DOHH2 (cell line): ENCODE data around the gene ABCC8.

Experiments used
- H3F3A ChIP-seq: fragments of 200-600 bp; sonication (generic), shearing (Covaris generic); 2 replicates; pipeline ENCODE4 v1.6.0; 2016; ENCODE audit warnings: antibody characterized with exemption, mild to moderate bottlenecking; ENCODE audit not compliant: control insufficient read depth, insufficient read depth
- H3K27ac ChIP-seq: fragments of 200-600 bp; sonication (generic); 2 replicates; pipeline ENCODE4 v1.5.1; 2014; ENCODE audit warnings: low read depth, mild to moderate bottlenecking, low read length, moderate library complexity
- H3K27me3 ChIP-seq: fragments of 200-600 bp; sonication (generic); 2 replicates; pipeline ENCODE4 v1.6.1; 2014; ENCODE audit warnings: mild to moderate bottlenecking, low read length, mixed read lengths; ENCODE audit not compliant: control insufficient read depth
- H3K36me3 ChIP-seq: fragments of 200-600 bp; sonication (generic); 2 replicates; pipeline ENCODE4 v1.6.1; 2014; ENCODE audit warnings: mild to moderate bottlenecking, low read length, moderate library complexity, mixed read lengths; ENCODE audit not compliant: control insufficient read depth
- H3K4me1 ChIP-seq: fragments of 200-600 bp; sonication (generic); 2 replicates; pipeline ENCODE4 v1.6.1; 2014; ENCODE audit warnings: mild to moderate bottlenecking, low read length, mixed read lengths; ENCODE audit not compliant: control insufficient read depth
- H3K4me2 ChIP-seq: fragments of 200-600 bp; sonication (generic); 2 replicates; pipeline ENCODE4 v1.6.0; 2014; ENCODE audit warnings: mild to moderate bottlenecking, low read length, moderate library complexity
- H3K4me3 ChIP-seq: fragments of 200-600 bp; sonication (generic); 2 replicates; pipeline ENCODE4 v1.5.1; 2014; ENCODE audit warnings: mild to moderate bottlenecking, low read length, mixed read lengths
- H3K79me2 ChIP-seq: fragments of 200-600 bp; sonication (generic); 2 replicates; pipeline ENCODE4 v1.6.1; 2014; ENCODE audit warnings: mild to moderate bottlenecking, low read length, mixed read lengths; ENCODE audit not compliant: control insufficient read depth
- H3K9me2 ChIP-seq: fragments of 200-600 bp; sonication (generic); replicated peaks from 2 replicates; pipeline ENCODE4 v1.6.1; 2014; ENCODE audit warnings: mild to moderate bottlenecking, low read length, mixed read lengths; ENCODE audit not compliant: control insufficient read depth
- H3K9me3 ChIP-seq: fragments of 200-600 bp; sonication (generic); 2 replicates; pipeline ENCODE4 v1.6.1; 2014; ENCODE audit warnings: antibody characterized with exemption, low read length, mixed read lengths; ENCODE audit not compliant: control insufficient read depth, insufficient read depth
- H4K20me1 ChIP-seq: fragments of 200-600 bp; sonication (generic); 2 replicates; pipeline ENCODE4 v1.6.0; 2014; ENCODE audit warnings: low read depth, mild to moderate bottlenecking, antibody characterized with exemption, low read length, moderate library complexity; ENCODE audit not compliant: control insufficient read depth, insufficient read depth
- CTCF ChIP-seq: fragments of 200-600 bp; sonication (generic); IDR thresholded peaks from one replicate; pipeline ENCODE4 v1.5.1; 2014; ENCODE audit warnings: antibody characterized with exemption, mild to moderate bottlenecking, low read depth, low read length; ENCODE audit not compliant: poor library complexity, severe bottlenecking
- EZH2phosphoT487 ChIP-seq: fragments of 200-600 bp; sonication (generic); IDR thresholded peaks from 2 replicates; pipeline ENCODE4 v1.6.1; 2017; ENCODE audit warnings: borderline replicate concordance, mild to moderate bottlenecking, antibody characterized with exemption, low read length, moderate library complexity, mixed read lengths

Gene ABCC8

GRCh38 chr11:17504330-17505107, 27.9 kb upstream of the ABCC8 start:
- Histone ChIP-seq H3K4me1 (no peaks in the 10 kb centered on the region), H3K27me3 (peaks cover 6% of the 10 kb centered on the region; the same call in 1 of the 2 replicates), H3K4me2 (no peak overlapping the region), H3K9me2 (no peaks in the 10 kb centered on the region), H3K4me3 (no peak overlapping the region), H3K9me3 (no peaks in the 10 kb centered on the region), H3F3A (no peaks in the 10 kb centered on the region), H4K20me1 (no peaks in the 10 kb centered on the region), H3K27ac (no peak overlapping the region), H3K79me2 (no peaks in the 10 kb centered on the region), H3K36me3 (no peaks in the 10 kb centered on the region)
- TF ChIP-seq CTCF (peak; percentile 86), EZH2phosphoT487 (no peak)

GRCh38 chr11:17502630-17503029, 26.0 kb upstream of the ABCC8 start:
- no peak overlapping the region for H3K4me3 ChIP-seq
- H3K27me3 ChIP-seq = no peaks in the 10 kb centered on the region; the same call in 1 of the 2 replicates
- no peaks in the 10 kb centered on the region for H3K4me1 ChIP-seq
- no peaks in the 10 kb centered on the region for H3K79me2 ChIP-seq
- no peaks in the 10 kb centered on the region for H3K36me3 ChIP-seq
- TF ChIP-seq CTCF = no peak
- TF ChIP-seq EZH2phosphoT487 = no peak
- no peak overlapping the region for H3K4me2 ChIP-seq
- H3K9me3 ChIP-seq = no peaks in the 10 kb centered on the region
- H3F3A ChIP-seq = no peaks in the 10 kb centered on the region
- no peak overlapping the region for H3K27ac ChIP-seq
- no peaks in the 10 kb centered on the region for H3K9me2 ChIP-seq
- H4K20me1 ChIP-seq = no peaks in the 10 kb centered on the region

GRCh38 chr11:17500673-17501072, 24.0 kb upstream of the ABCC8 start:
- no peaks in the 10 kb centered on the region for H3F3A ChIP-seq

DNA sequence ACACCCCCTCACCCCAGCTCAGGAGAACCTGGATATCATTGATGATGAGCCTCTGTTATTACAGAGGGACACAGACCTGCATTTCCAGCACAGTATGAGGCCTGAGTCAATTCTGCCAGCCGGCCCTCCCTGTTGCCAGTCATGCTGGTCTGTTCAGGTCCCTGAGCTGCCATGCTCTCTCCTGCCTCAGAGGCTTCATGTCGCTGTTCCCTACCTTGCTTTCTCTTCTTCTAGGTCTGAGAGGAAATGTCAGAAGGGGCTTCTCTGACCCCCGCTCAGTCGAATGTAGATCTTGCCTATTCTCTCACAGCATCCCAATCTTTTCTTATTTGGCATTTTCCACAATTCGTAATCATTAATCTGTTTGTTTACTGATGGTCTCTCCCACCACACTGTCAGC, 21.8 kb upstream of the ABCC8 start:
- TF ChIP-seq EZH2phosphoT487 = no peak
- TF ChIP-seq CTCF = no peak
- H3K9me2 ChIP-seq = no peaks in the 10 kb centered on the region
- no peaks in the 10 kb centered on the region for H4K20me1 ChIP-seq
- no peaks in the 10 kb centered on the region for H3F3A ChIP-seq
- no peaks in the 10 kb centered on the region for H3K9me3 ChIP-seq
- H3K27me3 ChIP-seq = peaks cover 4% of the 10 kb centered on the region; the same call in 1 of the 2 replicates
- H3K36me3 ChIP-seq = no peaks in the 10 kb centered on the region
- no peaks in the 10 kb centered on the region for H3K4me1 ChIP-seq
- H3K27ac ChIP-seq = no peak overlapping the region
- no peak overlapping the region for H3K4me3 ChIP-seq
- no peak overlapping the region for H3K4me2 ChIP-seq
- H3K79me2 ChIP-seq = no peaks in the 10 kb centered on the region

More at GRCh38 chr11:17500673-17501072, 24.0 kb upstream of the ABCC8 start:
- Histone ChIP-seq H3K9me2 (no peaks in the 10 kb centered on the region), H3K36me3 (no peaks in the 10 kb centered on the region), H3K4me2 (no peak overlapping the region), H4K20me1 (no peaks in the 10 kb centered on the region), H3K9me3 (no peaks in the 10 kb centered on the region), H3K27ac (no peak overlapping the region), H3K27me3 (peaks cover 4% of the 10 kb centered on the region; the same call in 1 of the 2 replicates), H3K4me1 (no peaks in the 10 kb centered on the region), H3K79me2 (no peaks in the 10 kb centered on the region), H3K4me3 (no peak overlapping the region)
- no peak for TF ChIP-seq EZH2phosphoT487
